Measurements from ENCODE around the gene COPZ2. TPM values are rescaled to one million over a fixed set of nuclear protein-coding genes. Genes with fewer than 3 reads are reported as not detected.
"Not testable (repeated sequence)": the region's sequence is repeated elsewhere in the genome, so short reads cannot be mapped to it uniquely, and the experiment has no call there.

Gene COPZ2
- total RNA-seq, 2 donors from 2014 or later, result not detected

- Histone ChIP-seq H3K9ac (ENCODE audit: extremely low read depth, low read length, poor library complexity, severe bottlenecking) (no peak overlapping the region), H3K27me3 (ENCODE audit: control insufficient read depth, insufficient read depth, low read length, poor library complexity, severe bottlenecking) (no peaks in the 10 kb centered on the region), H3K9me3 (ENCODE audit: control insufficient read depth, low read length) (no peaks in the 10 kb centered on the region), H3K4me3 (ENCODE audit: low read length) (no peak overlapping the region), H3K36me3 (ENCODE audit: control insufficient read depth, insufficient read depth, low read length) (no peaks in the 10 kb centered on the region), H3K27ac (ENCODE audit: low read depth, low read length) (peak overlapping the region; percentile 96), H3K4me1 (ENCODE audit: control insufficient read depth, insufficient read depth, low read length) (peaks cover 12% of the 10 kb centered on the region)
- Mint-ChIP-seq H3K4me3 (no peak overlapping the region), H3K4me1 (peaks cover 37% of the 10 kb centered on the region), H3K36me3 (ENCODE audit: low read depth) (no peaks in the 10 kb centered on the region), H3K27me3 (ENCODE audit: insufficient read depth) (no peaks in the 10 kb centered on the region), H3K27ac (peak overlapping the region; percentile 26), H3K9me3 (no peaks in the 10 kb centered on the region)
- 21 to 40% methylated on average over 4 to 7 of the region's 7 CpGs for WGBS, 2 experiments (ENCODE audit: insufficient coverage in 1 of 2, insufficient read length in 1 of 2)
- no peak for TF ChIP-seq CTCF (conservative IDR thresholded peaks at IDR 0.05)
- DNase-seq, result no peak
Observed at GRCh38 chr17:48002916-48003416, 34.6 kb downstream of the COPZ2 start.

- H3K36me3 Mint-ChIP-seq (ENCODE audit: low read depth), result no peaks in the 10 kb centered on the region
- peaks cover 12% of the 10 kb centered on the region for H3K4me1 ChIP-seq (ENCODE audit: control insufficient read depth, insufficient read depth, low read length)
- H3K9ac ChIP-seq (ENCODE audit: extremely low read depth, low read length, poor library complexity, severe bottlenecking), result no peak overlapping the region
Observed at GRCh38 chr17:48002266-48002915, 35.2 kb downstream of the COPZ2 start.

GRCh38 chr17:48001657-48002056, 35.9 kb downstream of the COPZ2 start:
- H3K9ac ChIP-seq (ENCODE audit: extremely low read depth, low read length, poor library complexity, severe bottlenecking); H3K9me3 Mint-ChIP-seq; H3K36me3 Mint-ChIP-seq (ENCODE audit: low read depth); H3K4me3 ChIP-seq (ENCODE audit: low read length); H3K9me3 ChIP-seq (ENCODE audit: control insufficient read depth, low read length); H3K27ac Mint-ChIP-seq; H3K27me3 ChIP-seq (ENCODE audit: control insufficient read depth, insufficient read depth, low read length, poor library complexity, severe bottlenecking); H3K4me3 Mint-ChIP-seq; DNase-seq; H3K27me3 Mint-ChIP-seq (ENCODE audit: insufficient read depth); H3K36me3 ChIP-seq (ENCODE audit: control insufficient read depth, insufficient read depth, low read length): not testable (repeated sequence)
- Histone ChIP-seq H3K27ac (ENCODE audit: low read depth, low read length) (peak overlapping the region; percentile 96), H3K4me1 (ENCODE audit: control insufficient read depth, insufficient read depth, low read length) (peaks cover 12% of the 10 kb centered on the region)
- 90 to 91% methylated on average over 2 to 3 of the region's 5 CpGs for WGBS, 2 experiments (ENCODE audit: insufficient coverage in 1 of 2, insufficient read length in 1 of 2)
- H3K4me1 Mint-ChIP-seq, result peaks cover 37% of the 10 kb centered on the region

More at GRCh38 chr17:48002266-48002915, 35.2 kb downstream of the COPZ2 start:
- H3K27me3 ChIP-seq (ENCODE audit: control insufficient read depth, insufficient read depth, low read length, poor library complexity, severe bottlenecking), result no peaks in the 10 kb centered on the region
- no peaks in the 10 kb centered on the region for H3K9me3 ChIP-seq (ENCODE audit: control insufficient read depth, low read length)
- DNase-seq, result no peak
- H3K27ac Mint-ChIP-seq, result peak overlapping the region; percentile 67
- H3K27ac ChIP-seq (ENCODE audit: low read depth, low read length), result peak overlapping the region; percentile 96
- H3K4me1 Mint-ChIP-seq, result peaks cover 37% of the 10 kb centered on the region
- H3K4me3 Mint-ChIP-seq, result no peak overlapping the region
- no peak for TF ChIP-seq CTCF (conservative IDR thresholded peaks at IDR 0.05)
- H3K27me3 Mint-ChIP-seq (ENCODE audit: insufficient read depth), result no peaks in the 10 kb centered on the region
- 37 to 61% methylated on average over 4 of the region's 4 CpGs for WGBS, 2 experiments (ENCODE audit: insufficient coverage in 1 of 2, insufficient read length in 1 of 2)
- no peaks in the 10 kb centered on the region for H3K9me3 Mint-ChIP-seq
- no peaks in the 10 kb centered on the region for H3K36me3 ChIP-seq (ENCODE audit: control insufficient read depth, insufficient read depth, low read length)
- no peak overlapping the region for H3K4me3 ChIP-seq (ENCODE audit: low read length)

Data from endodermal cell (in vitro differentiated cells).